UCSD-AML1 (cell line): ENCODE measurements around the gene PTPRN2.

Experiments
- DNase-seq: peaks from one replicate; lab custom pipeline; 2025; ENCODE audit not compliant: unreplicated experiment; lab: John Stamatoyannopoulos, UW

The PTPRN2 gene

DNA sequence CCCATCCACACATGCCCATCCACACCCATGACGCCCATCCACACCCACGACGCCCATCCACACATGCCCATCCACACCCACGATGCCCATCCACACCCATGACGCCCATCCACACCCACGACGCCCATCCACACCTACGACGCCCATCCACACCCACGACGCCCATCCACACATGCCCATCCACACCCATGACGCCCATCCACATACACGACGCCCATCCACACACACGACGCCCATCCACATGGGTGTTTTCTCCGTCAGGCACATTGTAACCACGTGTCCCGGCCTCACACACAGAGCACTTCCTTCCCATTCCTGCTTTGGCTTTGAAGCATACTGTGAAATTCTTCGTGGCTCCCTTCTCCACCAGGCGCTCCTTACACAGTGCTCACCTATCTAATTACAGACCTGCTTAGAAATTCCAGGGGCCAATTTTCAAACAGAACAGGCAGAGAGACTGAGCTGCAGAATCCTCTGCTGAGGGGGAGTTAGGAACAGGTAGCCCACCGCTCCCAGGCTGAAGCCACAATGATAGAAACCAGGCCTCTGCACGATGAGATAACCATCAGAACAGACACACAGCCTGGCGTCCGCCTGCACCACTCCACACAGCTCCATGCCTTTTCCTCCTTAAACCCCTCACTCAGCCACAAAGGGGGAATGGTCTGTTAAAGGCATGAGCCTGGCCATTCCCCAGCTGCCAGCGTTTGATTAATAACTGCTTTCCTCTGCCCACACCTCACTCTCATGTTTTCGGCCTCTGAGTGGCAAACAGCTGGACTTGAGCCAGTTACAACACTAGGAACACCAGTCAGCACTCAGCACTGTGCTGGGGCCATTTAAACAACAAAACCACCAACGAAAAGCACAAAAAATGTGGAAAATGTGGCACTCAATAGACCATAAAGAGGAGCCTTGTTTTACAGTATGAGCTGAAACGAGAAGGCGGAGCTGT is 501.6 kb downstream of the PTPRN2 start:
- DNase-seq, result no peak

DNA sequence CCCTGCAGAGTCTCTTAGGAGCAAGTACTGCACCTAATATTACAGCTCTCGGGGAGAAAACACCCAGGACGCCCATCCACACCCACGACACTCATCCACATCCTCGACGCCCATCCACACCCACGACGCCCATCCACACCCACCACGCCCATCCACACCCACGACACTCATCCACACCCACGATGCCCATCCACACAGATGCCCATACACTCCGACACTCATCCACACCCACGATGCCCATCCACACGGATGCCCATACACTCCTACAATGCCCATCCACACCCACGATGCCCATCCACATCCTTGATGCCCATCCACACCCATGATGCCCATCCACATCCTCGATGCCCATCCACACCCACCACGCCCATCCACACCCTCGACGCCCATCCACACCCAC is 503.1 kb downstream of the PTPRN2 start:
- DNase-seq, result no peak

DNA sequence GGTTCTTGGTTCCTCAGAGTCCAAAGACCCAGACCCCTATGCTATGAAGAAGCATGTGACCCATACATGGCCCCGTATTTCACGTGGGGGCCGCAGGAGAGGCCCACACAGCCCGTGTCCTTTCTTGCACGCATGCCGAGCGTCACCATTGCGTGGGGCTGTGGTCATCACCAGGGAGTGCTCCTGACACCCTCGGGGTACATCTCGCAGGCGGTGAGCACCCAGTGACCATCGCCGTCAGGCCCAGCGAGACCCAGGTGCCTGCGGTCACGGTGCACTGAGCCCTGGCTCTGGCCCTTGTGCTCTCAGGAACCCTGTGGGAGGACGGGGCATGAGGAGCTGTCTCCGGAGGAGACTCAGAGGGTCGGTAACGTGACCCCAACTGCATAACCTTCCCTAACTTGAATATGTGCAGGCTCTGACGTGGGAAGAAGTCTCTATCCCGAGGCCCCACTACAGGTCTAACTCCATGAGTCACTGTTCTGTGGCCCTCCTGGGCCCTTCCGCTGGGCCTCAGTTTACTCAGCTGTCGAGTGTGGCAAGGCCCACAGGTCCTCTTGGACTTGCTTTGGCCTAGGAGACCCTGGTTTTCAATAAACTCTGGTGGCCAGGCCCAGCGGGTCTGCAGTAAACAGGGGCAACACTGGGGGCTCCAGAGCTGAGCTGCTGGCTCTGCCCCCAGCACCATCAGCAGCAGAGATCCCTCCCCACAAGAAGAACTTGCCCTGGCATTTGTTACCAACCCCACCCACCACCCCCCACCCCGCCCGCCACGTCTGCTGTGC is 503.9 kb downstream of the PTPRN2 start:
- no peak for DNase-seq

DNA sequence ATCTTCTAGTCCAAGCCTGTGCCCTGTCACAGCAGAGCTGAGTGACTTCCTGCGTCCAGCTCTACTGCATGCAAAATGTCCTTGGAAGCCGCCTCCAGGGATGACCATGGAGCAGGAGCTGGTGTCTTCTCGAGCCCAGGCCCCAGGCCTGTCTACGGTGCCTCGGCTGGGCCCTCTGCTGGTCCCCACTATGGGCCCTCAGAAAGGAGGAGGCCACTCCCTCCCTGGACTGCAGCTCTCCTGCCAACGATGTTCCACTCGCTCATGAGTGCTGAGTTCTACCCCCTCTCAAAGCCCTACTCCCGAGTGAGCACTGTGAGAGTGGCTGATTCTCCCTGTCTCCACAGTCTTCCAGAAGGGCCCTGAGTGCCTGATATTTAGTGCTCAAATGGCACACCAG is 504.9 kb downstream of the PTPRN2 start:
- no peak for DNase-seq

DNA sequence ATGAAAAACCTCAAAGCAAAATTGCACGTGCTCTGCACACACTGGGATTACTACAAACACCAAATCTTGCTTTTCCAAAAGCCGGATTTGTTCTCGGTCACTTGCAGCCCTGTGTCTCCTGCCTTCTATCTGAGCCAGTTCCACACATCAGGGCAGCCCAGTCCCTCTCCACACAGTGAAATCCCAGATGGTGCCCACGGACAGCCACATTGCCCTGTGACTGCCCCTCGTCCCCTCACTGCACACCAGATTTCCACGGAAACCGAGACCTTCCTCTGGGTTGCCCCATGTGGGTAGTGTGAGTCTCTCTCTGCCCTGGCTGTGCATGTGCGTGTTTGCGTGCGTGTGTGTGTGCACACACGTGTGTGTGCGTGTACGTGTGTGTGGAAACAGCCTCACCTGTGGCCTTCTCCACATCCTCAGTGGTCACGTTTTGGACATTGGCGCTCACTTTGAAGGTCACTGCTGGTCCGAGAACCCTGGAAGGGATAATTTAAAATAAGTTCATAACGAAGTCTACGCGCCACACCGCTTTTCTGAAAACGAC is 506.7 kb downstream of the PTPRN2 start:
- DNase-seq, result no peak

DNA sequence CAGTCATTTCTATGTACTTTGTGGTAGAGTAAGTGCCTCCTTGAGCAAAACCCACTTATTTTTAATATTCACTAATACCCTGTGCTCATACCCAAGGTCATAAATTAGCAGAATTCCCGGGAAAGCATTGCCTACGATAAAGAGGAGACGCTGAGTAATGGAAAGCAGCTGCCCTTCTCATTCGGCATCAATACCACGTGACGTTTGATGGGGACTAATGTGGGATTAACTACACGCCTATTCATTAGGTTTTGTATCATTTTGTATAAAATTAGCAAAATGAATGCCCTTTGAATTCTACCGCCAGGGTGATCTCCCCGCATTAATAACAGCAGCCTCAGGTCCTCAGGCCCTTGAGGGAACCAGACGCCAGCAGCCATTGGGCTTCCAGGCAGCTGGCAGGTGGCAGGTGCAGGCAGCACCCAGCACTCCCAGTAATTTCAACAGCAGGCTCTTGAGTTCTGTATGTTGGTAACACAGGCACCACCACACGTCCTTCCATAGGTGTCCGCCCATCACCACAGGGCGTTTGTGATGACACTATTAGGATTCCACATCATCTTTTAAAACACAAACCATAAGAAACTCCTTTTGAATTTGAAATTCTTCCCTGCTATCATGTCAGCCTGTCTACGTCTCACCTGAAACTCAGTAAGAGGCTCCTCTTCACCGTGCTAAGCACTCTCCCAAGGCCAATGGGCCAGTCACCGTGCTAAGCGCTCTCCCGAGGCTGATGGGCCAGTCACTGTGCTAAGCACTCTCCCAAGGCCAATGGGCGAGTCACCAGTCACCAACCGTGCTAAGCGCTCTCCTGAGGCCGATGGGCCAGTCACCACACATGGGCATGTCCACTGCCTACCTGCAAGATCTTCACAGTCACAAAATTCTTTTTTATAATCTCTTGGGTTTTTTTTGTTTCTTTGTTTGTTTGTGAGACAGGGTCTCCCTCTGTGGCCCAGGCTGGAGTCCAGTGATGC is 509.4 kb downstream of the PTPRN2 start:
- DNase-seq, result no peak

- no peak for DNase-seq
Observed at GRCh38 chr7:158077151-158077840, 510.3 kb downstream of the PTPRN2 start.

GRCh38 chr7:158076656-158077055 is 511.0 kb downstream of the PTPRN2 start:
- DNase-seq, result no peak

DNA sequence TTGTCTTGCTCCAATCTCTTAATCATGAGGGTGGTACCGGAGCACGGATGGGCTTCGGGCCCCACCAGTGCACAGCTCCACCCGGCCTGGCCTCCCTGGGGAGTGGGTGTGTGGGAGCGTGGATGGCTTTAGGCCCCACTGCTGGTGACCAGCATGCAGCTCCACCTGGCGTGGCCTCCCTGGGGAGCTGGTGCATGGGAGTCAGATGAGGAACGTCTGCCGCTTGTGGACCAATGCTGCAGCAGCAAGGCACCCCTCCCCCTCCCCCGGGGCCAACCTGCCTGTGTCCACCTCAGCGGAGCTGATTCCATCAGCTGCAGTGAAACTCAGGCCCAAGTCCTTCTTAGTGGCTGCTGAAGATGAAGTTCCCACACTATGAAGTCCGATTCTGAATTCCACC is 511.4 kb downstream of the PTPRN2 start:
- no peak for DNase-seq

DNA sequence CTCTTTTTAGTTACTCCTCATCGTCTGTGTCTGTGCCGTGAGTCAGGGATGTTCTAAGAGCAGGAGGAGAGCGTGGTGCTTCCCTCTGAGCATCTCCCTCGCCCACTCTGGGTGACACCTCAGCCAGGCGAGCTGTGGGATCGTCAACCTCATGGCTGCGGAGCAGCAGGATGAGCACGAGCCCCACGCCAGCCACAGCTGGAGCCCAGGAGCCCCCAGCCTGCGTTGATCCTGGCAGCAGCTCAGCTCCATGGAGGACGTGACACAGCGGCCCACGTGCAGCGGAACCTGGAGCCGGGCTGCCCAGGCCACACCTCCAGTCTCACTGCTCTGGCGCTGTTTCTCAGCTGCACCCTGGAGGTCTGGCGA is 512.0 kb downstream of the PTPRN2 start:
- DNase-seq, result no peak

DNA sequence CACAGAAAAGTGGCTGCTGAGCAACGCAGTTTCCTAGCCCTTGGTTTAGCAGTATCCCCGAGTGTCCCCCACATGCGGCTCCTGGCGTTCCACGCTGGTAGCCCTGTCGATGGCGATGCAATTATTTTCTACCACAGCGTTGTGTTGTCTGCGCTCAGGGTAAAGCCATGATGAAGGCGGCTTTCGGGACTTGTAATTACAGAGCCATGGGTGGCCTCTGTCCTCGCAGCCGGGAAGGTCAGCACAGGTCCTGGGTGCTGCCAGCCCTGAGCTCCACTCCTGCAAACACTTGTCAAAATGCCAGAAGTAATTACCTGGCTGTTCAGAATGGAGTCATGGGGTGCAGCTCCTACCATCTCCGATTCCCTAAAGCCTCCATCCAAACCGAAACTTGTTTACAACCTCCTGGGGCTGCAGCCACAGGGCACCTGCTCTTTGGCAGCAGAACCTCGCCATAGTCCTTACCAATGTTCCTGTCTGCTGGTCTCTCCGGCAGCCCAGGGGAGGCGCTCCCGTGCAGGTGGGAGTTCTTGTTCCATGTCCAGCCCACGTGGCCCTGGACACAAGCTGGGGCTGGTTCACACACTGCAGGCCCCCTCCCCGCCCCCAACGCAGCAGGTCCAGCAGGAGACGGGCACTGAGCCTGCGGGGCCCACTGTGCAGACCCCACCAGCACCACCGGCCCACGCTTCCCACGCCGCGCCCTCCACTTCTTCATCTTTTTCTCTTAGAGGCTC is 512.6 kb downstream of the PTPRN2 start:
- no peak for DNase-seq

GRCh38 chr7:158073845-158074840 is 513.5 kb downstream of the PTPRN2 start:
- DNase-seq, result no peak

DNA sequence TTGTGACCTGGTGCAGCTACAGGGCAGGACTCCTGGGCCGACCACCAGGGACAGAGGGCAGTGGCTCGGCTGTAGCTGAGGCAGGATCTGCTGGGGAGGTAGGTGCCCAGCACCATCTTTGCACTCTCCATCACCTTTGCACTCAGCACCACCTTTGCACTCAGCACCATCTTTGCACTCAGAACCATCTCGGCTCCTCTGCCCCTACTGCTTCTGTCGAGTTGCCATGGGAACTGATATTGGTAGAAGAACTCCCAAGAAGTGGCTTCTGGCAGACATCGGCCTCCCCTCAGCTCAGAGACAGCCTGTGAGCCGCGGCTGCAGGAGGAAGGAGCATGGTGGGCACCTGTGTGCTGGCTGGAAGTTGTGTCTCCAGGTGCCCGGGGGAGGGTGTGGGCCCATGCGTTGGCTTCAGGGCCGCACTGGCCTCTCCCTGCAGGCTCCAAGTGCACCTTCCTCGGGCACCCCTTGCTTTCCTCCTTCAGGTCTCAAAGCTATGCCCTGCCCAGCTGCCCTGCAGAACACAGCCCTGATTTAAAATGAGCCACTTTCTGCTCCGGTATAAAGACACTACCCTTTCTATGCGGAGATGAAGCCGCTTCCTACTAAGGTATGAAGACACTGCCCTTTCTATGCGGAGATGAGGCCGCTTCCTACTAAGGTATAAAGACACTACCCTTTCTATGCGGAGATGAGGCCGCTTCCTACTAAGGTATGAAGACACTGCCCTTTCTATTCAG is 514.5 kb downstream of the PTPRN2 start:
- no peak for DNase-seq

DNA sequence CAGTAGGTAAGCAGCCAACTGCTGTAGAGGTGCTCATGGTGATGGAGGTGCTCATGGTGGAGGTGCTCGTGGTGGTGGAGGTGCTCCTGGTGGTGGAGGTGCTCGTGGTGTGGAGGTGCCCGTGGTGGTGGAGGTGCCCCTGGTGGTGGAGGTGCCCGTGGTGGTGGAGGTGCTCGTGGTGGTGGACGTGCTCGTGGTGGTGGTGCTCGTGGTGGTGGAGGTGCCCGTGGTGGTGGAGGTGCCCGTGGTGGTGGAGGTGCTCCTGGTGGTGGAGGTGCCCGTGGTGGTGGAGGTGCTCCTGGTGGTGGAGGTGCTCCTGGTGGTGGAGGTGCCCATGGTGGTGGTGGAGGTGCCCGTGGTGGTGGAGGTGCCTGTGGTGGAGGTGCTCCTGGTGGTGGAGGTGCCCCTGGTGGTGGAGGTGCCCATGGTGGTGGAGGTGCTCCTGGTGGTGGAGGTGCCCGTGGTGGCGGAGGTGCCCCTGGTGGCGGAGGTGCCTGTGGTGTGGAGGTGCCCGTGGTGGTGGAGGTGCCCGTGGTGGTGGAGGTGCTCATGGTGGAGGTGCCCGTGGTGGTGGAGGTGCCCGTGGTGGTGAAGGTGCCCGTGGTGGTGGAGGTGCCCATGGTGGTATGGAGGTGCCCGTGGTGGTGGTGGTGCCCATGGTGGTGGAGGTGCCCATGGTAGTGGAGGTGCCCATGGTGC is 517.3 kb downstream of the PTPRN2 start:
- DNase-seq, result no peak

DNA sequence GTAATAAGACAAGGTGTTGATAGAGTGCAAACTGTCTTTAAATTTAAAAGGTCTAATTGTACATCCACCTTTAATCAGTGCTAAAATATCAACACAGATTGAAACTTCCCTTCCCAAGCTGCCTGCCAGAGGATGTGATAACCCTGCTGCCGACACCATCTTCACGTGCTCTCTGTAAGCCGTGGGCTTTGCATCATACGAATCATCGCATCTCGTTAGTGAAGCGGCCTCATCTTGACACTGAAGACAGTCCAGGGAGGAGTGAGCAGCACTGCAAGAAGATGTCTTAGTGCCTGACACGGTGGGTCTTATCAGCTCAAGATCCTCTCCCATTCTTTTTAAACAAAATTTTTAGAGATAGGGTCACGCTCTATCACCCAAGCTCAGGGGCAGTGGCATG is 518.8 kb downstream of the PTPRN2 start:
- DNase-seq, result no peak

DNA sequence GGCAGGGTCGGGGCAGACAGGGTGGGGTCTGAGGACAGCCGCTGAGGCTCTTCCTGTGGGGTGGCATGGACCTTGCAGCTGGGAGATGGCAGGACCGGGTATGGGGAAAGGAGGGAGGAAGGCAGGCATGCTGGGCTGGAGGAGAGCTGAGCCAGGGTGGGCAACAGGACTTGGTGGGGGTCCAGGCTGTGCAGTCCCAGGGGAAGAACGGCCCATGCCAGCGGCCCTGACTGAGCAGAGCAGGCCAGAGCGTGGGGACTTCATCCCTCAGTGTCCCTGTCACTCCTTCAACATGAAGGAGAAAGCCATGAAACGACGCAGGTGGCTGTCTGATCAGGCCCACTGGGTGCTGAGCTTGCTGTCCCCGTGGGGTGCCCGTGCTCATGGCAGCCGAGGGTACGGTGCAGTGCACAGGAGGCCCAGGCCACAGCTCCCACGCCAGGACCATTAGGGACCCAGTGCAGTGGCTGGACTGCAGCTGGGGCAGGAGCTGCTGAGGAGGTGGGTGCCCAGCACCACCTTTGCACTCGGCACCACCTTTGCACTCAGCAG is 519.6 kb downstream of the PTPRN2 start:
- DNase-seq, result no peak
